ENCODE measurements around the gene ACYP2.
"Not testable (repeated sequence)": the region's sequence is repeated elsewhere in the genome, so short reads cannot be mapped to it uniquely, and the experiment has no call there.

Gene ACYP2

GRCh38 chr2:54099829-54100585 is 15.4 kb upstream of the ACYP2 start:
- DNase-seq = no peak

GRCh38 chr2:54100772-54101171 is 14.6 kb upstream of the ACYP2 start:
- DNase-seq = no peak

GRCh38 chr2:54103454-54104314 is 11.7 kb upstream of the ACYP2 start:
- no peak for DNase-seq

- DNase-seq = peak; percentile 10
These were observed 8.6 kb upstream of the ACYP2 start for GRCh38 chr2:54106631-54107454.

- no peak for DNase-seq
These were observed 8.0 kb upstream of the ACYP2 start for GRCh38 chr2:54107455-54107764.

- DNase-seq = no peak
These were observed 7.4 kb upstream of the ACYP2 start for GRCh38 chr2:54107903-54108615.

GRCh38 chr2:54109848-54110247 is 5.6 kb upstream of the ACYP2 start:
- DNase-seq = no peak

- not testable (repeated sequence) for DNase-seq
These were observed 936 bp upstream of the ACYP2 start for GRCh38 chr2:54114479-54114878.

GRCh38 chr2:54114936-54115283 is 505 bp upstream of the ACYP2 start:
- peak; percentile 4 for DNase-seq

GRCh38 chr2:54116598-54116997 is 1.2 kb downstream of the ACYP2 start:
- DNase-seq = not testable (repeated sequence)

GRCh38 chr2:54120950-54121349 is 5.5 kb downstream of the ACYP2 start:
- DNase-seq = no peak

- DNase-seq = no peak
These were observed 6.9 kb downstream of the ACYP2 start for GRCh38 chr2:54122171-54122935.

GRCh38 chr2:54122939-54123338 is 7.5 kb downstream of the ACYP2 start:
- no peak for DNase-seq

- DNase-seq = not testable (repeated sequence)
These were observed 11.8 kb downstream of the ACYP2 start for GRCh38 chr2:54127174-54127573.

- DNase-seq = no peak
These were observed 17.6 kb downstream of the ACYP2 start for GRCh38 chr2:54133056-54133455.

- DNase-seq = no peak
These were observed 23.8 kb downstream of the ACYP2 start for GRCh38 chr2:54139210-54139609.

- DNase-seq = no peak
These were observed 28.4 kb downstream of the ACYP2 start for GRCh38 chr2:54143780-54144179.

GRCh38 chr2:54148391-54148790 is 33.0 kb downstream of the ACYP2 start:
- DNase-seq = no peak

GRCh38 chr2:54149638-54150441 is 34.4 kb downstream of the ACYP2 start:
- no peak for DNase-seq

- DNase-seq = no peak
These were observed 42.9 kb downstream of the ACYP2 start for GRCh38 chr2:54158311-54158710.

All from NCI-H2029 treated with DMSO at 0.1 percent for 48 hours (cell line).